ACC112 (cell line): ENCODE measurements around the gene ZPR1.
A peak's percentile ranks its signal among the peaks of the same experiment; 100 is the strongest.
"Not testable (repeated sequence)": the region's sequence is repeated elsewhere in the genome, so short reads cannot be mapped to it uniquely, and the experiment has no call there.

Experiments used
- H2AFZ ChIP-seq: fragments of 200-600 bp; sonication (generic); one replicate; pipeline ENCODE4 v1.6.0; 2017; ENCODE audit warnings: antibody characterized with exemption, low read length; ENCODE audit not compliant: unreplicated experiment
- H3K27ac ChIP-seq: fragments of 200-600 bp; sonication (generic); 2 replicates; pipeline ENCODE4 v1.5.1; 2014; ENCODE audit warnings: low read depth, mild to moderate bottlenecking, antibody characterized with exemption, low read length, moderate library complexity
- H3K27me3 ChIP-seq: fragments of 200-600 bp; sonication (generic); 2 replicates; pipeline ENCODE4 v1.6.1; 2014; ENCODE audit warnings: mild to moderate bottlenecking, antibody characterized with exemption, low read length, moderate library complexity, mixed read lengths; ENCODE audit not compliant: insufficient read depth
- H3K36me3 ChIP-seq: fragments of 200-600 bp; sonication (generic); 2 replicates; pipeline ENCODE4 v1.6.1; 2016; ENCODE audit warnings: mild to moderate bottlenecking, antibody characterized with exemption, low read length, moderate library complexity, mixed read lengths; ENCODE audit not compliant: insufficient read depth
- H3K4me1 ChIP-seq: fragments of 200-600 bp; sonication (generic); one replicate; pipeline ENCODE4 v1.6.1; 2016; ENCODE audit warnings: low read length, mixed read lengths; ENCODE audit not compliant: insufficient read depth, unreplicated experiment, control insufficient read depth
- H3K4me3 ChIP-seq: fragments of 200-600 bp; sonication (generic); 2 replicates; pipeline ENCODE4 v1.5.1; 2014; ENCODE audit warnings: mild to moderate bottlenecking, low read depth, low read length
- H3K79me2 ChIP-seq: fragments of 200-600 bp; sonication (generic); one replicate; pipeline ENCODE4 v1.6.0; 2016; ENCODE audit warnings: low read length; ENCODE audit not compliant: control insufficient read depth, unreplicated experiment, insufficient read depth

Gene ZPR1

GRCh38 chr11:116801662-116802061, 13.8 kb upstream of the ZPR1 start:
- not testable (repeated sequence) for H3K27me3 ChIP-seq, H3K4me1 ChIP-seq, H3K36me3 ChIP-seq, H3K4me3 ChIP-seq, H3K79me2 ChIP-seq, H2AFZ ChIP-seq, H3K27ac ChIP-seq

GRCh38 chr11:116800610-116801009, 12.8 kb upstream of the ZPR1 start:
- no peaks in the 10 kb centered on the region for H3K79me2 ChIP-seq
- H3K27ac ChIP-seq, result no peak overlapping the region
- no peaks in the 10 kb centered on the region for H3K36me3 ChIP-seq
- no peaks in the 10 kb centered on the region for H3K4me1 ChIP-seq
- H2AFZ ChIP-seq, result peak overlapping the region; percentile 12
- H3K4me3 ChIP-seq, result no peak overlapping the region
- H3K27me3 ChIP-seq, result no peaks in the 10 kb centered on the region

- H3K36me3 ChIP-seq, result no peaks in the 10 kb centered on the region
- H3K27me3 ChIP-seq, result no peaks in the 10 kb centered on the region
- H3K4me1 ChIP-seq, result peaks cover 3% of the 10 kb centered on the region
- no peaks in the 10 kb centered on the region for H3K79me2 ChIP-seq
- H2AFZ ChIP-seq, result no peak overlapping the region
- no peak overlapping the region for H3K27ac ChIP-seq
- no peak overlapping the region for H3K4me3 ChIP-seq
Observed at GRCh38 chr11:116798368-116798767, 10.5 kb upstream of the ZPR1 start.

GRCh38 chr11:116797816-116798215, 10.0 kb upstream of the ZPR1 start:
- no peak overlapping the region for H2AFZ ChIP-seq
- no peaks in the 10 kb centered on the region for H3K36me3 ChIP-seq
- H3K4me1 ChIP-seq, result peaks cover 9% of the 10 kb centered on the region
- no peaks in the 10 kb centered on the region for H3K27me3 ChIP-seq
- no peak overlapping the region for H3K27ac ChIP-seq
- H3K4me3 ChIP-seq, result no peak overlapping the region
- H3K79me2 ChIP-seq, result no peaks in the 10 kb centered on the region

- no peaks in the 10 kb centered on the region for H3K79me2 ChIP-seq
- H2AFZ ChIP-seq, result no peak overlapping the region
- H3K27ac ChIP-seq, result no peak overlapping the region
- no peaks in the 10 kb centered on the region for H3K36me3 ChIP-seq
- H3K27me3 ChIP-seq, result no peaks in the 10 kb centered on the region
- H3K4me3 ChIP-seq, result no peak overlapping the region
- H3K4me1 ChIP-seq, result peaks cover 17% of the 10 kb centered on the region
Observed at GRCh38 chr11:116796548-116796947, 8.7 kb upstream of the ZPR1 start.

- Histone ChIP-seq H2AFZ (no peak overlapping the region), H3K4me3 (no peak overlapping the region), H3K4me1 (peaks cover 20% of the 10 kb centered on the region), H3K27ac (no peak overlapping the region), H3K36me3 (no peaks in the 10 kb centered on the region), H3K27me3 (no peaks in the 10 kb centered on the region), H3K79me2 (no peaks in the 10 kb centered on the region)
Observed at GRCh38 chr11:116794851-116795250, 7.0 kb upstream of the ZPR1 start.

- peaks cover 20% of the 10 kb centered on the region for H3K4me1 ChIP-seq
- H2AFZ ChIP-seq, result no peak overlapping the region
- H3K79me2 ChIP-seq, result no peaks in the 10 kb centered on the region
- H3K4me3 ChIP-seq, result no peak overlapping the region
- H3K27me3 ChIP-seq, result no peaks in the 10 kb centered on the region
- peak overlapping the region; percentile 23; the same call in 1 of the 2 replicates for H3K27ac ChIP-seq
- no peaks in the 10 kb centered on the region for H3K36me3 ChIP-seq
Observed at GRCh38 chr11:116793772-116794097, 5.9 kb upstream of the ZPR1 start.

- no peaks in the 10 kb centered on the region for H3K36me3 ChIP-seq
- peaks cover 24% of the 10 kb centered on the region for H3K4me1 ChIP-seq
- H3K27me3 ChIP-seq, result no peaks in the 10 kb centered on the region
- H3K4me3 ChIP-seq, result no peak overlapping the region
- peak overlapping the region; percentile 23 for H3K27ac ChIP-seq
- H2AFZ ChIP-seq, result peak overlapping the region; percentile 9
- no peaks in the 10 kb centered on the region for H3K79me2 ChIP-seq
Observed at GRCh38 chr11:116792869-116793771, 5.3 kb upstream of the ZPR1 start.

- Histone ChIP-seq H3K27me3 (no peaks in the 10 kb centered on the region), H2AFZ (no peak overlapping the region)
Observed at GRCh38 chr11:116792144-116792868, 4.5 kb upstream of the ZPR1 start.

GRCh38 chr11:116791813-116792143, 4.0 kb upstream of the ZPR1 start, which contains the start of gene APOA5:
Gene APOA5, minus strand, starts transcription at chr11:116791879. Its CDS starts 19 bp downstream, at chr11:116791860.
- H3K4me1 ChIP-seq, result peaks cover 27% of the 10 kb centered on the region
- H3K36me3 ChIP-seq, result no peaks in the 10 kb centered on the region
- H3K27me3 ChIP-seq, result no peaks in the 10 kb centered on the region
- peak within 1 kb of the TSS; percentile 23 for H3K27ac ChIP-seq
- H3K4me3 ChIP-seq, result no peak within 1 kb of the TSS
- peaks cover 10% of the 10 kb centered on the region for H3K79me2 ChIP-seq
- no peak within 1 kb of the TSS for H2AFZ ChIP-seq

More at GRCh38 chr11:116792144-116792868, 4.5 kb upstream of the ZPR1 start:
- peak overlapping the region; percentile 23 for H3K27ac ChIP-seq
- peaks cover 5% of the 10 kb centered on the region for H3K79me2 ChIP-seq
- H3K36me3 ChIP-seq, result no peaks in the 10 kb centered on the region
- no peak overlapping the region for H3K4me3 ChIP-seq
- peaks cover 24% of the 10 kb centered on the region for H3K4me1 ChIP-seq
